H1 (cell line): ENCODE data around the gene OTX2. TPM values are rescaled to one million over a fixed set of nuclear protein-coding genes. Genes with fewer than 3 reads are reported as not detected.

ENCODE experiments used
- CTCF ChIA-PET: fragments of 300-600 bp; sonication (Branson Sonifier 250); formaldehyde crosslinking; loops from one replicate; lab custom pipeline; 2021; ENCODE audit not compliant: partially characterized antibody; lab: Charles Lee
- POLR2A ChIA-PET: fragments of 300-600 bp; sonication (Branson Sonifier 250); formaldehyde crosslinking; loops from one replicate; lab custom pipeline; 2021; ENCODE audit warnings: inconsistent platforms; ENCODE audit not compliant: partially characterized antibody; lab: Charles Lee
- DNase-seq, 2 experiments: peaks; one replicate each; pipeline versions ENCODE4 v3.0.0 to v3.0.0-alpha.2; 2010 to 2022; ENCODE audit warnings: low spot score in 2 of 2, low read depth in 1 of 2, mixed read lengths in 1 of 2
- FAIRE-seq: peaks from 2 replicates; lab custom pipeline; 2011; peaks lifted over from hg19 to GRCh38; lab: Jason Lieb, UNC
- H2AFZ ChIP-seq: 2 replicates; pipeline ENCODE4 v1.8.1; 2012; ENCODE audit warnings: low read length, inconsistent platforms
- H2AK5ac ChIP-seq: 2 replicates; pipeline ENCODE4 v1.6.1; 2013; ENCODE audit warnings: low read depth, low read length
- H2BK120ac ChIP-seq: replicated peaks from 2 replicates; pipeline ENCODE3; 2013; ENCODE audit warnings: low read depth, low read length, inconsistent platforms
- H2BK12ac ChIP-seq: 2 replicates; pipeline ENCODE4 v1.6.1; 2013; ENCODE audit warnings: low read depth, low read length
- H2BK15ac ChIP-seq: 2 replicates; pipeline ENCODE4 v1.6.1; 2013; ENCODE audit warnings: low read length
- H2BK20ac ChIP-seq: 2 replicates; pipeline ENCODE4 v1.6.1; 2013; ENCODE audit warnings: low read length
- H2BK5ac ChIP-seq: 2 replicates; pipeline ENCODE4 v1.6.1; 2013; ENCODE audit warnings: low read depth, low read length
- H3K14ac ChIP-seq: 2 replicates; pipeline ENCODE4 v1.6.1; 2013; ENCODE audit warnings: inconsistent platforms; ENCODE audit not compliant: insufficient read length
- H3K18ac ChIP-seq: 2 replicates; pipeline ENCODE4 v1.6.1; 2013; ENCODE audit warnings: low read length; ENCODE audit errors: extremely low read depth
- H3K23ac ChIP-seq: 2 replicates; pipeline ENCODE4 v1.6.1; 2013; ENCODE audit warnings: inconsistent platforms; ENCODE audit not compliant: insufficient read length
- H3K23me2 ChIP-seq: 2 replicates; pipeline ENCODE4 v1.6.1; 2013; ENCODE audit warnings: low read depth, low read length
- H3K27ac ChIP-seq: 2 replicates; pipeline ENCODE4 v1.6.1; 2011; ENCODE audit warnings: low read depth, low read length, inconsistent platforms
- H3K27me3 ChIP-seq, 4 experiments: replicated peaks in 1 of 4; 1 replicate in 1 of 4; 2 replicates in 3 of 4; pipeline versions ENCODE4 v1.6.1 to v1.8.1; 2011 to 2013; ENCODE audit warnings: low read length in 3 of 4, mild to moderate bottlenecking in 3 of 4, inconsistent platforms in 2 of 4, mixed read lengths in 2 of 4, moderate library complexity in 1 of 4; ENCODE audit not compliant: control insufficient read depth in 3 of 4, insufficient read depth in 3 of 4; ENCODE audit errors: extremely low read depth in 1 of 4
- H3K36me3 ChIP-seq, 4 experiments: 2 replicates each; pipeline versions ENCODE4 v1.6.1 to v1.8.1; 2011 to 2013; ENCODE audit warnings: mild to moderate bottlenecking in 4 of 4, low read length in 3 of 4, moderate library complexity in 2 of 4, control low read depth in 1 of 4, inconsistent platforms in 1 of 4; ENCODE audit not compliant: insufficient read depth in 4 of 4, control insufficient read depth in 2 of 4
- H3K4ac ChIP-seq: replicated peaks from 2 replicates; pipeline ENCODE3; 2013; ENCODE audit warnings: low read length, low read depth, mixed read lengths, inconsistent platforms; ENCODE audit not compliant: insufficient read length
- H3K4me1 ChIP-seq, 4 experiments: replicated peaks in 1 of 4; 1 replicate in 1 of 4; 2 replicates in 3 of 4; pipeline versions ENCODE4 v1.6.1 to v1.8.1; 2011 to 2013; ENCODE audit warnings: low read length in 3 of 4, inconsistent platforms in 2 of 4, mixed read lengths in 1 of 4; ENCODE audit not compliant: insufficient read depth in 4 of 4, control insufficient read depth in 3 of 4
- H3K4me2 ChIP-seq, 2 experiments: 2 replicates each; pipeline versions ENCODE4 v1.6.1 to v1.8.1; 2011 to 2013; ENCODE audit warnings: low read depth in 2 of 2, low read length in 2 of 2, control low read depth in 1 of 2, inconsistent platforms in 1 of 2, mild to moderate bottlenecking in 1 of 2; ENCODE audit not compliant: insufficient read depth in 1 of 2
- H3K4me3 ChIP-seq, 4 experiments: fragments of 200-600, 300-600 bp in 1 of 4; sonication (generic), shearing (Covaris generic), sonication (Bioruptor Twin) in 1 of 4; 2 replicates each; pipeline versions ENCODE4 v1.5.1 to v1.8.1; 2011 to 2016; ENCODE audit warnings: low read length in 4 of 4, low read depth in 3 of 4, control low read depth in 2 of 4, inconsistent platforms in 2 of 4, mild to moderate bottlenecking in 2 of 4, mixed read lengths in 1 of 4, moderate library complexity in 1 of 4; ENCODE audit not compliant: insufficient read depth in 2 of 4; ENCODE audit errors: extremely low read depth in 1 of 4
- H3K56ac ChIP-seq: replicated peaks from 2 replicates; pipeline ENCODE3; 2013; ENCODE audit warnings: low read depth, mild to moderate bottlenecking, mixed read lengths, low read length, inconsistent platforms; ENCODE audit not compliant: insufficient read length
- H3K79me1 ChIP-seq: 2 replicates; pipeline ENCODE4 v1.6.1; 2013; ENCODE audit warnings: low read depth, low read length, control low read depth
- H3K79me2 ChIP-seq, 2 experiments: 2 replicates each; pipeline versions ENCODE4 v1.6.1 to v1.8.1; 2012 to 2013; ENCODE audit warnings: low read length in 2 of 2, mild to moderate bottlenecking in 2 of 2, inconsistent platforms in 1 of 2; ENCODE audit not compliant: insufficient read depth in 2 of 2, control insufficient read depth in 1 of 2
- H3K9ac ChIP-seq, 4 experiments: replicated peaks in 1 of 4; 1 replicate in 1 of 4; 2 replicates in 3 of 4; pipeline versions ENCODE4 v1.6.1 to v1.8.1; 2011 to 2013; ENCODE audit warnings: low read depth in 3 of 4, low read length in 3 of 4, control low read depth in 2 of 4, mild to moderate bottlenecking in 2 of 4, moderate library complexity in 2 of 4, inconsistent platforms in 1 of 4; ENCODE audit errors: extremely low read depth in 1 of 4
- H3K9me3 ChIP-seq, 2 experiments: 2 replicates each; pipeline versions ENCODE4 v1.6.1 to v1.8.1; 2012 to 2013; ENCODE audit warnings: mild to moderate bottlenecking in 2 of 2, moderate library complexity in 2 of 2, control low read depth in 1 of 2, inconsistent platforms in 1 of 2, low read depth in 1 of 2, low read length in 1 of 2, mixed read lengths in 1 of 2; ENCODE audit not compliant: insufficient read depth in 2 of 2
- H4K20me1 ChIP-seq, 2 experiments: replicated peaks in 1 of 2; 2 replicates each; pipeline versions ENCODE3 to v1.8.1; 2011 to 2013; ENCODE audit warnings: inconsistent platforms in 2 of 2, low read length in 2 of 2, mild to moderate bottlenecking in 1 of 2; ENCODE audit not compliant: insufficient read depth in 2 of 2, control insufficient read depth in 1 of 2
- H4K5ac ChIP-seq: 2 replicates; pipeline ENCODE4 v1.6.1; 2013; ENCODE audit warnings: low read length, low read depth, mixed read lengths, inconsistent platforms; ENCODE audit not compliant: insufficient read length
- H4K8ac ChIP-seq: 2 replicates; pipeline ENCODE4 v1.8.0; 2013; ENCODE audit warnings: mild to moderate bottlenecking, moderate library complexity, low read length, inconsistent platforms; ENCODE audit not compliant: insufficient read depth; ENCODE audit errors: extremely low read depth
- H4K91ac ChIP-seq: replicated peaks from 2 replicates; pipeline ENCODE3; 2013; ENCODE audit warnings: low read length, mixed read lengths, inconsistent platforms; ENCODE audit not compliant: insufficient read length
- ASH2L ChIP-seq: fragments of 200-600, 300-600 bp; sonication (generic); IDR thresholded peaks from one replicate; pipeline ENCODE4 v1.7.1; 2017; ENCODE audit warnings: low read length
- BACH1 ChIP-seq: IDR thresholded peaks from 2 replicates; pipeline ENCODE4 v1.6.1; 2012; ENCODE audit warnings: low read length, improper control_type of control experiment
- CHD2 ChIP-seq: IDR thresholded peaks from 2 replicates; pipeline ENCODE4 v1.6.1; 2012; ENCODE audit warnings: low read length, improper control_type of control experiment
- GABPA ChIP-seq: IDR thresholded peaks from 2 replicates; pipeline ENCODE4 v1.6.1; 2011; ENCODE audit warnings: mild to moderate bottlenecking, low read length, moderate library complexity, borderline replicate concordance; ENCODE audit not compliant: insufficient read depth
- HDAC2 ChIP-seq, 2 experiments: fragments of 300-600 bp in 1 of 2; sonication (generic) in 1 of 2; IDR thresholded peaks; 2 replicates each; pipeline ENCODE4 v1.6.1; 2011 to 2012; ENCODE audit warnings: low read depth in 2 of 2, low read length in 2 of 2, mild to moderate bottlenecking in 2 of 2, moderate library complexity in 2 of 2, borderline replicate concordance in 1 of 2, inconsistent platforms in 1 of 2
- JUN ChIP-seq: IDR thresholded peaks from 2 replicates; pipeline ENCODE4 v1.6.1; 2011; ENCODE audit warnings: low read depth, mild to moderate bottlenecking, improper control_type of control experiment, low read length
- JUND ChIP-seq: IDR thresholded peaks from 2 replicates; pipeline ENCODE4 v1.6.1; 2011; ENCODE audit warnings: mild to moderate bottlenecking, improper control_type of control experiment, low read length
- KDM1A ChIP-seq: fragments of 200-600, 300-600 bp; sonication (generic); IDR thresholded peaks from 2 replicates; pipeline ENCODE4 v1.7.1; 2016; ENCODE audit warnings: mild to moderate bottlenecking, low read length, borderline replicate concordance
- POLR2AphosphoS5 ChIP-seq: IDR thresholded peaks from 2 replicates; pipeline ENCODE4 v1.6.1; 2011; ENCODE audit warnings: low read depth, low read length
- WGBS, 2 experiments: shearing (Covaris generic) in 1 of 2; methylation state at CpG; one replicate each; pipeline versions ENCODE4 v1.1.6 to v1.1.7; 2013 to 2015; ENCODE audit warnings: low lambda C conversion rate in 2 of 2, mixed read lengths in 2 of 2, inconsistent platforms in 1 of 2, low coverage in 1 of 2, missing lambda C conversion rate in 1 of 2; ENCODE audit not compliant: insufficient replicate concordance in 2 of 2, insufficient coverage in 1 of 2, insufficient read length in 1 of 2; ENCODE audit errors: extremely low coverage in 1 of 2, missing lambda C conversion rate in 1 of 2; 5-methylcytosine and 5-hydroxymethylcytosine counted together
- polyA plus RNA-seq, 7 experiments: library from polyadenylated mRNA; depleted of rRNA in 3 of 7; stranded (reverse) in 5 of 7; unstranded in 2 of 7; fragments of >200 nt in 5 of 7; fragments of 200-250 nt in 2 of 7; gene quantifications; 1 replicate in 5 of 7; 2 replicates in 1 of 7; 4 replicates in 1 of 7; pipeline versions ENCODE4 v1.2.1 to v1.2.3, GENCODE V29; 2011 to 2013; ENCODE audit warnings: missing spikeins in 2 of 7, mixed read lengths in 2 of 7
- total RNA-seq: library from RNA; stranded (reverse); fragmentation: NEBNext Ultra II Directional; extraction: Animal tissue kit (Norgen Biotek cat#: 25700); gene quantifications from 2 replicates; pipeline ENCODE4 v1.2.1, GENCODE V29; 2021
- TF ChIP-seq, protein P1 (sequence below): IDR thresholded peaks from 2 replicates; pipeline ENCODE4 v1.6.1; 2012; ENCODE audit warnings: inconsistent platforms
- TF ChIP-seq, protein P2 (sequence below), 3 experiments: IDR thresholded peaks; 1 replicate in 2 of 3; 2 replicates in 1 of 3; pipeline versions ENCODE4 v1.5.1 to v1.6.1; 2011; ENCODE audit warnings: low read length in 3 of 3, mild to moderate bottlenecking in 3 of 3, inconsistent platforms in 2 of 3, low read depth in 1 of 3, moderate library complexity in 1 of 3; ENCODE audit not compliant: insufficient read depth in 1 of 3; ENCODE audit errors: control extremely low read depth in 1 of 3

OTX2 gene
- total and polyA plus RNA-seq, 2 of the 8 experiments (the other 6 are each of a cell fraction or from before 2014, with no cell fraction given), result 33.9 to 155 TPM

DNA sequence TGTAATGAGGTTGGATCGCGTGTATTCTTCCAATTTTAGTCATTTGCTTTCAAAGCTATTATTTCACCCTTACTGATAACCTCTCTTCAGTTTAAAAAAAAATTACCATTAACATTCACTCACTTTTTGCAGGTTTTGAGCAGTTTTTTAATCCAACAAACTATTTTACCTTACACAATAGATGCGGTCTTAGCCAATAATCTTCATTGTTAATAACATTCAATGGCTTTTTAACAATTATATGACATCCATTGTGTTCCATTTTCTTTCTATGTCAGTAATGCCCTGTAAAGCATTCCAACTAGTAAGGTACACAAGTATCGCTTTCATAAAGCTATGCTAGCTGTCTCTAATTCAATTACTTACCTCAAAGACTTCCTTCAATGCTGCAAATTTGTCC is 18.9 kb upstream of the OTX2 start:
- Histone ChIP-seq H3K4me1 (no peaks in the 10 kb centered on the region), H3K4ac (no peak overlapping the region), H3K4me3 (no peak overlapping the region), H3K14ac (no peak overlapping the region), H4K20me1 (no peaks in the 10 kb centered on the region), H3K36me3 (no peaks in the 10 kb centered on the region), H2BK15ac (no peak overlapping the region), H3K79me2 (no peaks in the 10 kb centered on the region), H3K27me3 (peaks cover 0 to 3% (median 0%) of the 10 kb centered on the region in 4 experiments; a peak in 1 of 7 replicates), H4K91ac (no peak overlapping the region), H3K18ac (no peak overlapping the region), H3K23ac (no peak overlapping the region), H3K27ac (no peak overlapping the region), H3K56ac (no peak overlapping the region), H2BK120ac (no peak overlapping the region), H4K5ac (no peak overlapping the region), H3K23me2 (no peaks in the 10 kb centered on the region), H2BK5ac (no peak overlapping the region), H2BK20ac (no peak overlapping the region), H2AFZ (no peak overlapping the region), H2BK12ac (no peak overlapping the region), H3K9me3 (no peaks in the 10 kb centered on the region), H3K79me1 (no peaks in the 10 kb centered on the region), H2AK5ac (no peak overlapping the region), H3K4me2 (no peak overlapping the region), H4K8ac (no peak overlapping the region), H3K9ac (no peak overlapping the region)
- ChIA-PET CTCF (interaction anchor here (0.7 to 1.0 kb wide), 2 partner anchors 34 to 72 kb away, joined by 3 read pairs; no protein-coding TSS in a partner anchor), POLR2A (no interaction called here)
- WGBS, 2 experiments, result 97% methylated on average over 4 of the region's 4 CpGs; no CpG with 5 or more reads in 1 of the 2 experiments
- DNase-seq (no peak), FAIRE-seq (no peak)
- TF ChIP-seq CHD2, result no peak
- no peak for TF ChIP-seq GABPA
- no peak for TF ChIP-seq KDM1A
- no peak for TF ChIP-seq HDAC2 (IDR thresholded peaks at IDR 0.05; ENCODE audit: borderline replicate concordance in 1 of 2, low read depth in 2 of 2, low read length in 2 of 2)
- TF ChIP-seq, protein P1, sequence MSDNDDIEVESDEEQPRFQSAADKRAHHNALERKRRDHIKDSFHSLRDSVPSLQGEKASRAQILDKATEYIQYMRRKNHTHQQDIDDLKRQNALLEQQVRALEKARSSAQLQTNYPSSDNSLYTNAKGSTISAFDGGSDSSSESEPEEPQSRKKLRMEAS, result no peak
- no peak for TF ChIP-seq POLR2AphosphoS5
- TF ChIP-seq, protein P2, sequence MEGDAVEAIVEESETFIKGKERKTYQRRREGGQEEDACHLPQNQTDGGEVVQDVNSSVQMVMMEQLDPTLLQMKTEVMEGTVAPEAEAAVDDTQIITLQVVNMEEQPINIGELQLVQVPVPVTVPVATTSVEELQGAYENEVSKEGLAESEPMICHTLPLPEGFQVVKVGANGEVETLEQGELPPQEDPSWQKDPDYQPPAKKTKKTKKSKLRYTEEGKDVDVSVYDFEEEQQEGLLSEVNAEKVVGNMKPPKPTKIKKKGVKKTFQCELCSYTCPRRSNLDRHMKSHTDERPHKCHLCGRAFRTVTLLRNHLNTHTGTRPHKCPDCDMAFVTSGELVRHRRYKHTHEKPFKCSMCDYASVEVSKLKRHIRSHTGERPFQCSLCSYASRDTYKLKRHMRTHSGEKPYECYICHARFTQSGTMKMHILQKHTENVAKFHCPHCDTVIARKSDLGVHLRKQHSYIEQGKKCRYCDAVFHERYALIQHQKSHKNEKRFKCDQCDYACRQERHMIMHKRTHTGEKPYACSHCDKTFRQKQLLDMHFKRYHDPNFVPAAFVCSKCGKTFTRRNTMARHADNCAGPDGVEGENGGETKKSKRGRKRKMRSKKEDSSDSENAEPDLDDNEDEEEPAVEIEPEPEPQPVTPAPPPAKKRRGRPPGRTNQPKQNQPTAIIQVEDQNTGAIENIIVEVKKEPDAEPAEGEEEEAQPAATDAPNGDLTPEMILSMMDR (IDR thresholded peaks at IDR 0.05; ENCODE audit: control extremely low read depth in 1 of 3, insufficient read depth in 1 of 3, low read depth in 1 of 3, low read length in 3 of 3), result no peak
- TF ChIP-seq JUN, result no peak
- no peak for TF ChIP-seq JUND
- no peak for TF ChIP-seq ASH2L
- TF ChIP-seq BACH1, result no peak
